KBM-7 (cell line): ENCODE data around the gene DCAF12.
"Not testable (repeated sequence)": the region's sequence is repeated elsewhere in the genome, so short reads cannot be mapped to it uniquely, and the experiment has no call there.

Experiments
- DNase-seq: peaks from one replicate; pipeline ENCODE4 v3.0.0-alpha.2; 2015
- in situ Hi-C: fragments of 300-500 bp; cut with MboI; formaldehyde crosslinking; loops from 2 replicates; pipeline ENCODE4 v1.14.3; 2020; ENCODE audit warnings: low sequenced_read_pairs, low pct_unique_long_range_greater_than_20kb, mixed read lengths

Gene DCAF12

DNA sequence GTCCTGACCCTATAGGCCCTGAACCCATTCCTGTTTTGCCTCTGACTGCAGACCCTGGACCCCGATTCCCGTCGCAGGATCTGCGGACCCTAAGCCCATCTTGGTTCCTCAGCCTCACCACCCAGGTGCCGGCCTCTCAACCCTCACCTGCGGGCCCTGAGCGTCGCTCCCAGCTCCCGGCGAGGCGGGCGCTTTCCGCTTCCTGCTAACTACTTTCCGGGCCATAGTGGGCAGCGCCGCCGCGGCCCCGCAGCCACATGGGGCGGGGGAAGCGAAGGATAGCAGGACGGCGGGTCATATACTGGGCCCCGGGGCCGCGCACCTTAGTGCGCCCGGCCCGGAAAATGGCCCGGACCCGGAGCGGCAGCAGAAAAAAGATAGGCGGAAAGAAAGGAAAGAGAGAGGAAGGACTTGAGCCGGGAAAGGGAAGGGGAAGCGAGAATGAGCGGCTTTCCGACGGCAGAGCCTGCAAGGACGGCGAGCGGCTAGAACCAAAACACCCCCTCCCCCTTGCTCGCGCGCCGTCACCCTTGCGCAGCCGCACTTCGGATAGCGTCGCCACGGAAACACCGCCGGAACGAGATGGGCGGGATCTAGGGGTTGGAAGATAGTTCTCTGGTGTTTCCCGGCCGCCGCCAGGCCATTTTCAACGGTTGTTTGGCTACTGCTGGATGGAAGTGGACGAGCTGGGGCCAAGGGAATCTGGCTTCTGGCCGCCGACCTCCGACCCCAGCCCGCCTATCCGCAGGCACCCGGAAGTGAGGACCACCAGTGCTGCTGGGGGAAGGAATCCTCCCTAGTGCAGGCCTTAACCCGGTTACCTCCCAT is at the start of gene DCAF12:
Gene DCAF12, minus strand, starts transcription at position 492 of the 828 bp plus-strand sequence. Its CDS starts 267 bp downstream, at position 225.
- DNase-seq, result peak; percentile 95
- in situ Hi-C loops, result no loop called here

- no peak for DNase-seq
- in situ Hi-C loops, result no loop called here
These were observed 49.6 kb upstream of the DCAF12 start for GRCh38 chr9:34176089-34176488.

DNA sequence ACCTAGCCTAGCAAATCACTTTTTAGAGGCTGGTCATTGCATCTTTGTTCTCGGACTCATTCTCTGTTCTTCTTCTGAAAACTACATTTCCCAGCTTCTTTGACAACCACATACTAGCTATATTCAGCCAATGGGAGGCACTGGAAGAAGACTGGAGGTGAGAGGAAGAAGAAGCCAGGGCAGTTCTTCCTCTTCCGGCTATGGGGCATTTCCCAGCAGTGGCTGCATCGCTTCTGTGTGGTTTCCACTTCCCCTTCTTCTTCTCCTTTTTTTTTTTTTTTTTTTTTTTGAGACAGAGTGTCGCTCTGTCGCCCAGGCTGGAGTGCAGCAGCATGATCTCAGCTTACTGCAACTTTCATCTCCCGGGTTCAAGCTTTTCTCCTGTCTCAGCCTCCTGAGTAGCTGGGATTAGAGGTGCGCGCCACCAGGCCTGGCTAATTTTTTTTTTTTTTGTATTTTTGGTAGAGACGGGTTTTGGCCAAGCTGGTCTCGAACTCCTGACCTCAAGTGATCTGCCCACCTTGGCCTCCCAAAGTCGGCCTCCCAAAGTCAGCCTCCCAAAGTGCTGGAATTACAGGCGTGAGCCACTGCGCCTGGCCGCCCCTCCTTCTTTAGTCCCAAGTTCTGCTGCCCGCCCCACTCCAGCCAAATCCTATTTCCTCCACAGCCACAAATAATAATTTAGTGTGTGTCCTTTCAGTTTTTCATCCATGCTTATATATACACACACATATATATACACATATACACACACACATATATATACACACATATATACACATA is 45.4 kb upstream of the DCAF12 start:
- in situ Hi-C loops, result no loop called here
- peak; percentile 94 for DNase-seq

DNA sequence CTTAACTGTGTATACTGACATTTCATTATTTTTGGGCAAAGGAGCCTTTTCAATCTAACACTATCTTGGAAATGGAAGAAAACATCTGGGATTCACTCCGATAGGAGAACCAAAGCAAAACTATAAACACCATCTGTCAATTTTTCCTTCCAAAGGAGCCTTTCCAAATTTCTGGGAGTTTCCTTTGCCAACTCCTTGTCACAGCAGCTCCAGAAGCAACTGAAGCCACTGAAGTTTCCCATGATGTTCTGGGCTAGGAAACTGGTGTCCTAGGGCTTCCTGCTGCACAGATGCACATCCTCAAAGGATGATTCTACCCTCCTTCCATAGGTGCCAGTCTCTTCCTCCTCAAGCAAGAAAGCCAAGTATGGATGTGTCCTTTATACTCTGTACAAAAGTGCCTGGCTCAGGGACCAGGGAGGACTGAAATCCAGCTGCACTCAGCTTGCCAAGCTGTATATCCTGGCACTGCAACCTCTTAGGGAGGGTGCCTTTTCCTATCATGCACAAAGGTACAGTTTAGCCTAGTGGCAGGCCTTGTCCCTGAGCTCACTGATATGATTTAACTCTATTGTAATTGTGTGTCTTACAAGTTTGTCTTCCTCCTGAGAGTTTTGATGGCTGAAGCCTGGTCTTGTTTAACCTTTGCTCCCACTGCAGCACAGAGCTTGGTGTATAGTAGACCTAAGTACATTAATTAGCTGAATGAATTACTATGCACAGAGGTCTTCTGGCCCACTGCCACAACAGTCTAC is 43.9 kb upstream of the DCAF12 start:
- in situ Hi-C loops, result no loop called here
- no peak for DNase-seq

DNA sequence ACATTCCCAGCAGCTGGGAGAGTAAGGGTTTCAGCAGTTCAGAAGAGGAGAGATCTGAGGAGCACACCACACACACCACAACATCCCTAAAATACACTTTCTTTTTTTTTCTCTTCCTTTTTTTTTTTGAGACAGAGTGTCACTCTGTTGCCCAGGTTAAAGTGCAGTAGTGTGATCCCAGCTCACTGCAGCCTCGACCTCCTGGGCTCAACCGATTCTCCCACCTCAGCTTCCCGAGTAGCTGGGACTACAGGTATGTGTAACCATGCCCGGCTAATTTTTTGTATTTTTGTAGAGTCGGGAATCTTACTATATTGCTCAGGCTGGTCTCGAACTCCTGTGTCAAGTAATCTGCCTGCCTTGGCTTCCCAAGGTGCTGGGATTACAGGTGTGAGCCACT is 42.6 kb upstream of the DCAF12 start:
- DNase-seq, result peak; percentile 32
- in situ Hi-C loops, result no loop called here

- in situ Hi-C loops, result no loop called here
- DNase-seq, result no peak
These were observed 36.9 kb upstream of the DCAF12 start for GRCh38 chr9:34163434-34163833.

- peak; percentile 89 for DNase-seq
- in situ Hi-C loops, result no loop called here
These were observed 31.9 kb upstream of the DCAF12 start for GRCh38 chr9:34158362-34158869.

GRCh38 chr9:34157898-34158297 is 31.4 kb upstream of the DCAF12 start:
- no peak for DNase-seq
- in situ Hi-C loops, result no loop called here

- no peak for DNase-seq
- in situ Hi-C loops, result no loop called here
These were observed 30.8 kb upstream of the DCAF12 start for GRCh38 chr9:34157318-34157717.

DNA sequence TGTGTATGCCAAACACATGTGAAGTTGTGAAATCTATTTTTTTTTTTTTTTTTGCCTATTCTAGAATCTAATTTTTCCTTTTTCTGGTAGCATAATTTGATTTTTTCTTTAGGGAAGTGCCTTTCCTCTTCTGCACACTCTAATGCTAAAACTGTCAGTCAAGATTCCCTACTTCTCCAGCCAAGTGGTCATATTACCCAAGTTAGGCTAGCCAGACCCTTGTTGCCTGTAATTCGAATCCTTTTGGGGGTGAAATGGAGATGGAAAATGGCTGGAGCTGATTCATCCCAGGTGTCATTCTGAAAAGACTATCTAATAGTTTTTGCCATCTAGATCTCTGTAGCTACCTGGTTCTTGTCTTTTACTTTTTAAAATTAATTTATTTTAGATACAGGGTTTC is 27.6 kb upstream of the DCAF12 start:
- DNase-seq, result no peak
- in situ Hi-C loops, result no loop called here

GRCh38 chr9:34151398-34151797 is 24.9 kb upstream of the DCAF12 start:
- no peak for DNase-seq
- in situ Hi-C loops, result no loop called here

GRCh38 chr9:34145165-34145564 is 18.7 kb upstream of the DCAF12 start:
- no peak for DNase-seq
- in situ Hi-C loops, result no loop called here

DNA sequence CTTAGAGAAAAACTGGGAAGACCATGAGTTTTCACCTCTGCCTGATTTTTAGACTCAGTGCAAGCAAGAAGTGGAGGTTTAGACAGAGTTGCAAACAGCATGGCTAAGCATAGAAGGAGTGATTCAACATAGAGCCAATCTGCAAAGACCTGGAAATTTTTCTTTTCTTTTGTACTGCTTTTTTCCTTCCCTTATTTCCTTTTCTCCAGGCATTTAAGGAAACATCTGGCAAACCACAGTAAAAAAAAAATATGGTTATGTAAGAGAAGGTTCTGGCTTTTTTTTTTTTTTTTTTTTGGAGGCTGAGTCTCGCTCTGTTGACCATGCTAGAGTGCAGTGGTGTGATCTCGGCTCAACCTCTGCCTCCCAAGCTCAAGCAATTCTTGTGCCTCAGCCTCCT is 16.6 kb upstream of the DCAF12 start:
- in situ Hi-C loops, result no loop called here
- peak; percentile 80 for DNase-seq

- in situ Hi-C loops, result no loop called here
- no peak for DNase-seq
These were observed 14.4 kb upstream of the DCAF12 start for GRCh38 chr9:34140853-34141252.

DNA sequence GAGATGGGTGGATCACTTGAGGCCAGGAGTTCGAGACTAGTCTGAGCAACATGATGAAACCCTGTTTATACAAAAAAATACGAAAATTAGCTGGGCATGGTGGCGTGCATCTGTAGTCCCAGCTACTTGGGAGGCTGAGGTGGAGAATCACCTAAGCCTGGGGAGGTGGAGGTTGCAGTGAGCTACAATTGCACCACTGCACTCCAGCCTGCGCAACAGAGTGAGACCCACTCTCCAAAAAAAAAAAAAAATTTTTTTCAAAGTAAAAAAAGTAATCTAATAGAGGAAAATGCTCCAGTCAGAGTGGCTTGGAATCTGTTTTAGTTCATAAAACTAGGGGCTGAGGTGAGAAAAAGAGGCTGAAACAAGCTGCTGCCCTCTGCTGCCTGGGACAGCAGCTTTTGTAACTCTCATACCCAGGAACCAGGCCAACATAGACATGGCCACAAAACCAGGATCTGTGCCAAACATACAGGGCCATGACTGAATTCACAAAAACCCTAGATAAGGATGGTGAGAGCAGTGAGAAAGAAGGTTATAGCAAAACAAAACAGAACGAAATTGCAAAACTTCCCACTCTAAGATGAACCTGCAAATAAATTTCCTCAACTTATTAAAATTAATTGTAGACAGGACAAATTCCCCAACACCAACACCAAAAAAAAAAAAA is 13.1 kb upstream of the DCAF12 start:
- DNase-seq, result peak; percentile 63
- in situ Hi-C loops, result no loop called here

DNA sequence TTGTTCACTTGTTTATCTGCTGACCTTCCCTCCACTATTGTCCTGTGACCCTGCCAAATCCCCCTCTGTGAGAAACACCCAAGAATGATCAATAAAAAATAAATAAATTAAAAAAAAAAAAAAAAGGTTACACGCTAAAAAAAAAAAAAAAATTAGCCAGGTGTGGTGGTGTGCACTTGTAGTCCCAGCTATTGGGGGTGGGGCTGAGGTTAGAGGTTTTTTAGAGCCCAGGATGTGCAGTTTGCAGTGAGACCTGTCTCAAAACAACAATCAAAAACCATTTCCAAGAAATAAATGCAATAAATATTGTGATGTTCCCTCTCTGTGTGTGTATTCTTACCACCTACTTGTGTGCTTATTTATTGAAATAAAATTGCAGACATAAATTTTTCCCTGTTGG is 12.1 kb upstream of the DCAF12 start:
- DNase-seq, in situ Hi-C loops: not testable (repeated sequence)

GRCh38 chr9:34134521-34134920 is 8.0 kb upstream of the DCAF12 start:
- no peak for DNase-seq
- in situ Hi-C loops, result no loop called here

- DNase-seq, result no peak
- in situ Hi-C loops, result no loop called here
These were observed 7.0 kb upstream of the DCAF12 start for GRCh38 chr9:34133436-34133949.

GRCh38 chr9:34131571-34131970 is 5.1 kb upstream of the DCAF12 start:
- in situ Hi-C loops, result no loop called here
- no peak for DNase-seq
